Uterus (tissue), 4 donors: Measurements from ENCODE around the gene PDE4A. TPM values are rescaled to one million over a fixed set of nuclear protein-coding genes. Genes with fewer than 3 reads are reported as not detected.
"Not testable (repeated sequence)": the region's sequence is repeated elsewhere in the genome, so short reads cannot be mapped to it uniquely, and the experiment has no call there.

Experiments
- DNase-seq, 2 donors: peaks; one replicate each; pipeline ENCODE4 v3.0.0-alpha.2; 2019 to 2020
- H3K27ac ChIP-seq, 2 donors: fragments of 200-600 bp; sonication (generic); 1 replicate in 1 of 2; 2 replicates in 1 of 2; pipeline ENCODE4 v1.5.1; 2016 to 2018
- H3K27me3 ChIP-seq, 2 donors: fragments of 200-600 bp; sonication (generic); one replicate each; pipeline ENCODE4 v1.5.1; 2018 to 2019; ENCODE audit warnings: control low read depth in 1 of 2
- H3K36me3 ChIP-seq, 2 donors: fragments of 200-600 bp; sonication (generic); one replicate each; pipeline ENCODE4 v1.5.1; 2019; ENCODE audit warnings: control low read depth in 1 of 2
- H3K4me1 ChIP-seq, 2 donors: fragments of 200-600 bp; sonication (generic); one replicate each; pipeline ENCODE4 v1.5.1; 2018 to 2019; ENCODE audit warnings: control low read depth in 1 of 2
- H3K4me3 ChIP-seq, 2 donors: fragments of 200-600 bp; sonication (generic); 1 replicate in 1 of 2; 2 replicates in 1 of 2; pipeline ENCODE4 v1.5.1; 2018 to 2019; ENCODE audit warnings: mild to moderate bottlenecking in 1 of 2
- H3K9me3 ChIP-seq, 2 donors: fragments of 200-600 bp; sonication (generic); one replicate each; pipeline ENCODE4 v1.5.1; 2019; ENCODE audit warnings: control low read depth in 1 of 2
- CTCF ChIP-seq, 4 experiments: fragments of 200-600 bp in 2 of 4; fragments of 450-650 bp in 2 of 4; sonication (generic) in 2 of 4; IDR thresholded peaks; one replicate each; pipeline ENCODE4 v1.5.1; 2016 to 2019; ENCODE audit warnings: antibody characterized with exemption in 4 of 4, mild to moderate bottlenecking in 2 of 4, moderate library complexity in 1 of 4
- POLR2A ChIP-seq, 2 donors: fragments of 450-650 bp; IDR thresholded peaks; one replicate each; pipeline ENCODE4 v1.6.1; 2016; ENCODE audit warnings: antibody characterized with exemption in 2 of 2, mild to moderate bottlenecking in 1 of 2, moderate library complexity in 1 of 2
- intact Hi-C: fragments of 100-400 bp; cut with DNase I; formaldehyde crosslinking; loops from one replicate; pipeline ENCODE4 v1.15.1; 2023; ENCODE audit warnings: low total_unique reads
- total RNA-seq, 4 donors: library from RNA; depleted of rRNA in 3 of 4; stranded (reverse); fragments of >200 nt in 3 of 4; gene quantifications; one replicate each; pipeline versions ENCODE4 v1.1.0 to v1.2.4, GENCODE V29; 2014 to 2023
- donor health status: DM: yes; HTN: yes; CAD: no.

PDE4A gene
- total RNA-seq: 10 to 100 TPM in 1 of 4 donors, 1 to 10 TPM in 3; 3.2 to 10.6 (median 4.1) TPM

- DNase-seq: no peak
- Histone ChIP-seq H3K9me3 (no peaks in the 10 kb centered on the region), H3K4me3 (no peak within 1 kb of the TSS), H3K27ac (no peak within 1 kb of the TSS), H3K27me3 (peaks cover 38 to 52% of the 10 kb centered on the region in 2 donors), H3K4me1 (peaks cover 0 to 35% of the 10 kb centered on the region in 2 donors), H3K36me3 (no peaks in the 10 kb centered on the region)
- TF ChIP-seq CTCF (IDR thresholded peaks at IDR 0.05): no peak
- TF ChIP-seq POLR2A (IDR thresholded peaks at IDR 0.05): no peak
- intact Hi-C loops: no loop called here
These were observed at the start of gene PDE4A for GRCh38 chr19:10420444-10421239. TSS of gene PDE4A (plus strand) at chr19:10420538. CDS start at chr19:10420765, 227 bp downstream.

- no peak for DNase-seq
- H3K27me3 ChIP-seq: no peaks in the 10 kb centered on the region
- no peaks in the 10 kb centered on the region for H3K4me1 ChIP-seq
- H3K9me3 ChIP-seq: no peaks in the 10 kb centered on the region
- no peak overlapping the region for H3K27ac ChIP-seq
- H3K4me3 ChIP-seq: no peak overlapping the region
- TF ChIP-seq CTCF (IDR thresholded peaks at IDR 0.05): no peak
- no peak for TF ChIP-seq POLR2A (IDR thresholded peaks at IDR 0.05)
- no peaks in the 10 kb centered on the region for H3K36me3 ChIP-seq
- intact Hi-C loops: no loop called here
These were observed 47.6 kb upstream of the PDE4A start for GRCh38 chr19:10372690-10373089.

- Histone ChIP-seq H3K9me3 (no peaks in the 10 kb centered on the region), H3K27me3 (no peaks in the 10 kb centered on the region), H3K36me3 (no peaks in the 10 kb centered on the region), H3K4me1 (no peaks in the 10 kb centered on the region), H3K27ac (no peak overlapping the region), H3K4me3 (no peak overlapping the region)
- no peak for DNase-seq
- intact Hi-C loops: no loop called here
- no peak for TF ChIP-seq POLR2A (IDR thresholded peaks at IDR 0.05)
These were observed 45.4 kb upstream of the PDE4A start for GRCh38 chr19:10374931-10375330.

- H3K36me3 ChIP-seq, intact Hi-C loops, H3K4me1 ChIP-seq: not testable (repeated sequence)
These were observed 43.1 kb upstream of the PDE4A start for GRCh38 chr19:10377140-10377640.

GRCh38 chr19:10378124-10378523 lies 42.2 kb upstream of the PDE4A start:
- no peak for DNase-seq
- intact Hi-C loops: no loop called here
- Histone ChIP-seq H3K9me3 (no peaks in the 10 kb centered on the region), H3K27me3 (no peaks in the 10 kb centered on the region), H3K27ac (no peak overlapping the region), H3K4me1 (no peaks in the 10 kb centered on the region), H3K36me3 (no peaks in the 10 kb centered on the region), H3K4me3 (no peak overlapping the region)
- TF ChIP-seq CTCF (IDR thresholded peaks at IDR 0.05): no peak
- no peak for TF ChIP-seq POLR2A (IDR thresholded peaks at IDR 0.05)

More at GRCh38 chr19:10377140-10377640, 43.1 kb upstream of the PDE4A start:
- not testable (repeated sequence) for DNase-seq, H3K9me3 ChIP-seq, H3K4me3 ChIP-seq, H3K27me3 ChIP-seq, H3K27ac ChIP-seq

GRCh38 chr19:10379880-10380312 lies 40.4 kb upstream of the PDE4A start:
- TF ChIP-seq POLR2A (IDR thresholded peaks at IDR 0.05) (no peak), CTCF (IDR thresholded peaks at IDR 0.05) (no peak)
- Histone ChIP-seq H3K4me1 (no peaks in the 10 kb centered on the region), H3K36me3 (no peaks in the 10 kb centered on the region), H3K9me3 (no peaks in the 10 kb centered on the region), H3K27ac (peak overlapping the region; percentile 81), H3K27me3 (no peaks in the 10 kb centered on the region), H3K4me3 (peak overlapping the region; percentile 78 to 89)
- intact Hi-C loops: loop anchor here (10.0 kb wide), 1 partner anchor 45 kb away; the partner anchor contains the start of genes ICAM3 and RAVER1
- DNase-seq: no peak
